NK-92 (cell line): ENCODE data around the gene RBM19.

Experiments used
- DNase-seq: peaks from one replicate; lab custom pipeline; 2025; ENCODE audit not compliant: unreplicated experiment; lab: John Stamatoyannopoulos, UW

The RBM19 gene

GRCh38 chr12:113788020-113788856, 177.9 kb downstream of the RBM19 start:
- DNase-seq = no peak

DNA sequence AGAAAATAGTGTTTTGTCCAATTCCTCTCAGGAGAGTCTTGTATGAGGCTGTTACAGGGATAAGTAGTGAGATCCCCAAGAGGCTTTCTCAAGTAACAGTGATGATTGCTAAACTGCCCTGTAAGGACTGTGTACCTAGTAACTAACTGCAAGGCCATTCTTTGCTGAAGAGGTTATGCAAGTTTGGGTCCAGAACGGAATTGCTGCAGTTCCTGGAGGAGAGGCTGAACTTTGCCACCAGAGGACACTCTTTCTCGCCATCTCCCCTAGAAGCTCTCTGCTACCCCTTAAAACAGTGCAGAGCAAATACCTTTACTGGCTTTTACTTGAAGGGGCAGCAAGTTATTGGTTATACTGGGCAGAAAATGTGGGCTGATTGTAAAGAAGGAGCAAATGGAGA, 180.0 kb downstream of the RBM19 start:
- DNase-seq = no peak

DNA sequence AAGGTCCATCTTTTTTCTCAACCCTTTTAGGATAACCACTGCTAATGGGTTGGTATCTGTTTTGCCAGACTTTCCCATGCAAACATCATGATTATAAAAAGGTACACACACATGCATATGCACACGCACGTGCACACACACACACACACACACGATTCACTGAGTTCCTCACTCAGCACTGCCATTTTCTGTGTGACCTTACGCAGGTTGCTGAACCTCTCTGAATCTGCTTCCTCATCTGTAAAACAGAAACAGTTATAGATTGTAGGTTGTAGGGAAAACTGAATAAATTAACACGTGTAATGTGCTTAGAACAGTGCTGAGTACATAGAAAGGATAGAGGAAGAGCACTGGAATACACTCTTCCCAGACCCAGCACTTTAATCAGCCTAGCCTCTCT, 182.3 kb downstream of the RBM19 start:
- DNase-seq = no peak

DNA sequence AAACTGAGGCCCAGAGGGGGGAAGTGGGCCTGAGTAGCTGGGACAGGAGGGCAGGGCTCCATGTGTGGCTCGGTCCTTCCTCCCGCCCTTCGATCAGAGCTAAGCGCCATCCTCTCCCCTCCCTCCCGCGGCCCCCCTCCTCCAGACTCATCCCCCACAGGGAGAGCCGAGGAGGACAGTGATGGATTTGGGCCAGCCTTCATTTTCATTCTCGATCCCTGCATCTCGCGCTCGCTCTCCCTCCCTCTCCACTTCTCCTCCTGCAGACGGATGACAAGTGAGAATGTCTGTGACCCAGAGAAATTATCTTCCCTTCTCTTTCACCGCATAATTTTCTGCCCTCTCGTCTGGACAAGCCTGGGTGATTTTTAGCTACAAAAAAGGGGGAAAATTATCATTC, 183.3 kb downstream of the RBM19 start:
- no peak for DNase-seq

DNA sequence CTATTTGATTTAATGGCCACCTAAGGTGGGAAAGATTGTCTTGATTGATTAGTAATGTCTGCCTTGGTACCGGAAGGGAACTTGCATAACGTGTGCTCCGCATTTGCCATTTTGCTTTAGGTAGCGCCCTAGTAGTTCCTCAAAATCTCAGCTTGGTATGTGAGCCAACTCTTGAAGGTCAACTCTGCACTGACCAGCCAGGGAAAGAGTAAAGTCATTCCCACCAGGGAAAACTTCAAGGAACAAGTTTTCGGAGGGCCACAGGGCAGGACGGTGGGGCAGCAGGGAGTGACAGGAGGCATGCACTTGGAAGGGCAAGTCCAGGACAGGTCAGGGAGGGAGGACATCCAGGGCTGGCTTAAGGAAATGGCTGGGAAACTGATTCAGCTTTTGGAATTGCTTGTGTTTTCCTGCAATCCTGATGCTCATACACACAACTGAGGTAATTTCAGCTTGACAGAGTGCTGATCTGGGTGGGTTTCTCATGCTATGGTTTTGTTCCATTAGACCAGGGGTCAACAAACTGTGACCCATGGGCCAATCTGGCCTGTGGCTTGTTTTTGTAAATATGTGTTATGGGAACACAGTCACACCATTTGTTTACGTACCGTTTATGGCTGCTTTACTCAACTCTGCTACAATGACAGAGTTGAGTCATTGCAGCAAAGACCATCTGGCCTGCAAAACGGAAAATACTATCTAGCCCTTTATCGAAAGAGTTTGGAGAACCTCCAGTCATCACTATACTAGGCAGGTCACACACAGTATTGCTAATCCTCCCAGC, 184.5 kb downstream of the RBM19 start:
- no peak for DNase-seq

DNA sequence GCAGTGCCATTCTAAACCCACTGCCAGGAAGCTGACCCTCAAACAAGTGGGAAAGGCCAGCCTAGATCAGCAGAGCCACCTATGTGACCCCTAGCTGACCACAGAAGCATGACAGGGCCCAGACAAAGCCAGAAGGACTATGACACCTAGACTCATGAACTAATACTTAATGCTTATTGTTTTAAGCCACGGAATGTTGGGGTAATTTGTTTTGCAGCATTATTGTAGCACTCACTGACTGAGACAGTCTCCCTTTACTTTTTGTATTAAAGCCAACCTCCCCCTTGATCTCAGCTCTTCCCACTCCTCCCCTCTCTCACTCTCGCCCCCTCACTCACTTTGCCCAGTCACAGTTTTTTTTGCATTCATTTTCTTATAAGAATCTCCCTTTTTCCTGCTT, 186.4 kb downstream of the RBM19 start:
- no peak for DNase-seq

GRCh38 chr12:113778432-113779132, 187.5 kb downstream of the RBM19 start:
- DNase-seq = no peak

DNA sequence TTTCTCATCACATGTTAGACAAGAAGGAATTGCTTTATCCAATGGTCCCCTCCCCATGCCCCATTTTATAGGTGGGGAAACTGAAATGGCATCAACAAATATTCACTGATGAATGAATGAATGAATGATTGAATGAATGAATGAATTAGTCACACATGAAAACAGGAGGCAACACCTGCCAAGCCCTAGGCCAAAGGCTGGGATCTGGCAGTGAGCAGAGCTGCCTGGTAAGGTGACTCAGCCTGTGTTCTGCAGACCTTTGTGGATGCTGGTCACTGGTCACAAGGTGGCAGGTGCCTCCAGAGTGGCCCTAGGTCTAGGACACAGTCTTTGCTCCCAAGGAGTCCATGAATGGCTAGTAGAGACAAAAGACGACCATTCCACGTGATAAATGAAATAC, 188.4 kb downstream of the RBM19 start:
- no peak for DNase-seq

DNA sequence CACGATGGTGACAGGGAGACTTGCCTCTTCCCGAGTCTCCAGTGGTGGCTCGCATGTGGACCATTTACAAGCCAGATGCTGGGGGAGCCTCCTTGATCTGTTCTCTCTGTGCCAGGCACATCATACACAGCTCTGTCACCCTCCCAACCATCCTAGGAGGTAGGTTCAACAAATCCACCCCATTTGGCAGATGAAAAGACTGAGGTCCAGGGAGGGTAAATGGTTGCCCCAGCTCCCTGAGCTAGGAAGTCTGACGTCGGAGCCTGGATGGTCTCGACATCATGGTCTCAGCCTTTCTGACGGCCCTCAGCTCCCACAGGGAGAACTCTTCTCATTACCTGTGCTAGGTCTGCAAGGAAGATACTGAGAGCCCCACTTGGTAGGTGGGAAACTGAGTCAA, 189.6 kb downstream of the RBM19 start:
- no peak for DNase-seq

- no peak for DNase-seq
Measured at GRCh38 chr12:113774526-113774925, 191.6 kb downstream of the RBM19 start.

DNA sequence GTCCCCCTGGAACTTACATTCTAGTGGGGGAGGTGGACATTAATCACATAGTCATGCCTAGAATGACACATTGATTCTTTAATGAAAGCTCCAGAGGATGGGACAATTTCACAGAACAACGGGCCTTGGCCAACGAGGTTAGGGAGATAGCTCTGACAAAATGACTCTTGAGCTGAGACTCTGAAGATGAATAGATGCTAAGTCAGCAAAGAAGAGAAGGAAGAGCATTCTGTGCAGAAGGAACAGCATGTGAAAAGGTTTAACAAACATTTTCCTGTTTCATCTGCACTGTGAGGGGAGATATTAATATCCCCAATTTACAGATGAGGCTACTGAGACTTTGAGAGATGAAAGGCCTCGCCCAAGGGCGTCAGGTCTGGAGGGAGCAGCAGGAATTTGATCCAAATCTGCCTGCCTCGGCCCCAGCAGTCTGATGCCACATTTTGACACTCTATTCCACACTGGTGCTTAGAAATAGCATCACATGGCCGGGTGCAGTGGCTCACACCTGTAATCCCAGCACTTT, 193.6 kb downstream of the RBM19 start:
- DNase-seq = no peak

- no peak for DNase-seq
Measured at GRCh38 chr12:113770389-113770865, 195.7 kb downstream of the RBM19 start.

GRCh38 chr12:113769305-113769704, 196.8 kb downstream of the RBM19 start:
- no peak for DNase-seq

DNA sequence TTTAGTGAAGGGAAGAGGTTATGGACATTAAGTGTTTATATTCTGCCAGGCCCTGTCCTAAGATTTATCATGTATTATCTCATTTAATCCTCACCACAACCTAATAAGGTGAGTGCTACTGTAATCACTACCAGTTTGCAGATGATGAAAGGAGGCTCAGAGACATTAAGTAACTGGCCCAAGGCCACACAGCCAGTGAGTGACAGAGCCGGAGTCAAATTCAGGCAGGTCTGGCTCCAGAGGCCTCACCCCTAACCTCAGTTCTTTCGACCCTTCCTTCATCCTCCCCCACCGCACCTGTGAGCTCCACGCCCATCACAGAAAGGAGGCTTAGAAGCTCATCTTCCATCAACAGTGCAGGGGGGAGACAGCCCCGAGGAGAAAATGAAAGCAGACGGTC, 197.3 kb downstream of the RBM19 start:
- DNase-seq = no peak

DNA sequence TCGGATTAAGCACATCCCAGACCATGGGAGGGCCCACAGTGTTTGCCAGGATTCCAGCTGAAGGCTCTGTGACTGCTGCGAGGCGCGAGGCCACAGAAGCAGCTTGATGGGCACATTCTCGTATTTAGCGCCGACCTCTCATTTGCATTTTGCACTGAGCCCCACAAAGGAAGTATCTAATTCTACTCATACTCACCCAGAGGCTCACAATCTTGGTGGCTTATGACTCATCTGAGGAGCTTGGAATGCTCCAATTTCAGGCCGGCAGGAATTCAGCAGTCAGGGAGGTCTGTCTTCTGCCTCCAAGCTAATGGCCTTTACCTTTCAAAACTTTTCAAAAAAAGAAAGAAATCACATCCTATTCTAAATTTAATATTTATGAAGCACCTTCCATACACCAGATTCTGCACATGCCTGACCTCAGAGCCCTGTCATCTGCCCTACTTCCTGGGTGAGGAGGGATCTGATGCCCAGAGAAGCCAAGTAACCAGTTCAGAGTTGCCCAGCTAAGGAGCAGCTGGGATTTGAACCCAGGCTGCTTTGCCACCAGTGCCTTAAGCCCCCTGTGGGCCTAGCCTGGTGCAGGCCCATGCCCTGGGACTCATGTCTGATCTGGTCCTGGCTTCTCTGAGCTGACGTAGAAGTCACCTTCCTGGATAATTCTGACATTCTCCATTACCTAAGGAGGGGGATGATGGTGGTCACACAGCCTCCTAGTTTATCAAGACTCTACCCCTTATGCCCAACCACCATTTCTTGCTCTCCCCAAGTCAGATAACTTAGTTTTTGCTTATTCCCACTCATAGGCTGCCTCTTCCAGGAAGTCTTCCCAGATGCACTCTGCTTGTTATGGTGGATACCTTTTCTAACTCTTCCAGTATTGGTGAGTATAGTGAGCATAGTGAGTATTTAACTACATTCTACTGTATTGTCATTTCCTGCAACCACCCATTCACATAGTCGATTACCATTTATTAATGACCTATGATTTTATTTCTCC, 198.9 kb downstream of the RBM19 start:
- DNase-seq = no peak
